Endothelial cell of umbilical vein (primary cell): ENCODE measurements around the gene ATP10B. TPM values are rescaled to one million over a fixed set of nuclear protein-coding genes. Genes with fewer than 3 reads are reported as not detected.

Experiments
- BruUV-seq: library from RNA; stranded (reverse); fragments of 400-500 nt; replicated peaks from 2 replicates; lab custom pipeline; 2021; lab: Mats Ljungman, UMichigan
- CTCF ChIA-PET: fragments of 300-600, 350-600 bp; sonication (Branson Sonifier 250); formaldehyde crosslinking; loops from one replicate; lab custom pipeline; 2021; ENCODE audit warnings: antibody characterized with exemption, inconsistent platforms; lab: Charles Lee
- POLR2A ChIA-PET: fragments of 300-600, 350-600 bp; sonication (Branson Sonifier 250); formaldehyde crosslinking; loops from one replicate; lab custom pipeline; 2021; ENCODE audit warnings: antibody characterized with exemption, inconsistent platforms; lab: Charles Lee
- DNase-seq: peaks from one replicate; pipeline ENCODE4 v3.0.0-alpha.2; 2011; ENCODE audit warnings: low read depth, low spot score
- FAIRE-seq: peaks from 2 replicates; lab custom pipeline; 2011; peaks lifted over from hg19 to GRCh38; lab: Jason Lieb, UNC
- H2AFZ ChIP-seq: 2 replicates; pipeline ENCODE4 v1.6.0; 2012; ENCODE audit warnings: low read depth, low read length, control low read depth, inconsistent platforms
- H3K27ac ChIP-seq: 2 replicates; pipeline ENCODE4 v1.5.1; 2011; ENCODE audit warnings: low read depth, mild to moderate bottlenecking, control low read depth, low read length, moderate library complexity; ENCODE audit not compliant: insufficient read depth
- H3K27me3 ChIP-seq, 2 experiments: 2 replicates each; pipeline versions ENCODE4 v1.6.0 to v1.6.1; 2011; ENCODE audit warnings: low read length in 2 of 2, mixed read lengths in 1 of 2; ENCODE audit not compliant: control insufficient read depth in 2 of 2, insufficient read depth in 2 of 2
- H3K36me3 ChIP-seq, 2 experiments: 2 replicates in 1 of 2; 3 replicates in 1 of 2; pipeline ENCODE4 v1.5.1; 2011; ENCODE audit warnings: low read length in 2 of 2, mild to moderate bottlenecking in 1 of 2, moderate library complexity in 1 of 2; ENCODE audit not compliant: control insufficient read depth in 2 of 2, insufficient read depth in 2 of 2; ENCODE audit errors: extremely low read depth in 1 of 2
- H3K4me1 ChIP-seq: 3 replicates; pipeline ENCODE4 v1.5.1; 2011; ENCODE audit warnings: mild to moderate bottlenecking, low read length; ENCODE audit not compliant: control insufficient read depth, insufficient read depth; ENCODE audit errors: extremely low read depth
- H3K4me2 ChIP-seq: 2 replicates; pipeline ENCODE4 v1.6.1; 2011; ENCODE audit warnings: low read length, control low read depth, mixed read lengths; ENCODE audit not compliant: insufficient read depth
- H3K4me3 ChIP-seq, 3 experiments: fragments of 200-600 bp in 1 of 3; sonication (generic), shearing (Covaris generic) in 1 of 3; replicated peaks in 1 of 3; 2 replicates each; pipeline ENCODE4 v1.5.1; 2011 to 2016; ENCODE audit warnings: control low read depth in 3 of 3, low read length in 3 of 3, mild to moderate bottlenecking in 2 of 3, inconsistent platforms in 1 of 3, low read depth in 1 of 3, moderate library complexity in 1 of 3; ENCODE audit not compliant: insufficient read depth in 1 of 3
- H3K79me2 ChIP-seq: 2 replicates; pipeline ENCODE4 v1.6.0; 2012; ENCODE audit warnings: low read length, inconsistent platforms; ENCODE audit not compliant: control insufficient read depth, insufficient read depth
- H3K9ac ChIP-seq: replicated peaks from 2 replicates; pipeline ENCODE3; 2011; ENCODE audit warnings: low read length, control low read depth; ENCODE audit not compliant: insufficient read depth; ENCODE audit errors: extremely low read depth
- H3K9me1 ChIP-seq: replicated peaks from 3 replicates; pipeline ENCODE4 v1.6.0; 2011; ENCODE audit warnings: mild to moderate bottlenecking, low read length; ENCODE audit not compliant: control insufficient read depth, insufficient read depth; ENCODE audit errors: extremely low read depth
- H3K9me3 ChIP-seq: replicated peaks from 2 replicates; pipeline ENCODE4 v1.5.1; 2012; ENCODE audit warnings: low read length, inconsistent platforms; ENCODE audit not compliant: control insufficient read depth, insufficient read depth
- H4K20me1 ChIP-seq: replicated peaks from 2 replicates; pipeline ENCODE3; 2011; ENCODE audit warnings: mild to moderate bottlenecking, low read length; ENCODE audit not compliant: control insufficient read depth, insufficient read depth; ENCODE audit errors: extremely low read depth
- EZH2 ChIP-seq: IDR thresholded peaks from 2 replicates; pipeline ENCODE4 v1.6.1; 2012; ENCODE audit warnings: borderline replicate concordance, low read depth, mild to moderate bottlenecking, moderate library complexity, low read length, inconsistent platforms; ENCODE audit not compliant: severe bottlenecking
- FOS ChIP-seq: IDR thresholded peaks from 2 replicates; pipeline ENCODE4 v1.6.1; 2011; ENCODE audit warnings: mild to moderate bottlenecking, low read length, moderate library complexity, borderline replicate concordance; ENCODE audit not compliant: insufficient read depth
- GATA2 ChIP-seq: IDR thresholded peaks from 2 replicates; pipeline ENCODE4 v1.7.0; 2011; ENCODE audit warnings: low read depth, mild to moderate bottlenecking, moderate library complexity, mixed read lengths, low read length; ENCODE audit not compliant: insufficient read length, insufficient read depth
- JUN ChIP-seq: IDR thresholded peaks from 2 replicates; pipeline ENCODE4 v1.6.1; 2011; ENCODE audit warnings: borderline replicate concordance, low read depth; ENCODE audit not compliant: insufficient read length, insufficient read depth
- MYC ChIP-seq: IDR thresholded peaks from one replicate; pipeline ENCODE4 v1.6.1; 2011; ENCODE audit warnings: mild to moderate bottlenecking, low read depth, low read length
- POLR2A ChIP-seq: IDR thresholded peaks from 2 replicates; pipeline ENCODE4 v1.6.1; 2012; ENCODE audit warnings: low read depth, mild to moderate bottlenecking, control low read depth, low read length
- POLR2AphosphoS5 ChIP-seq: IDR thresholded peaks from 2 replicates; pipeline ENCODE4 v1.6.1; 2012; ENCODE audit warnings: low read depth, mild to moderate bottlenecking, control low read depth, low read length, moderate library complexity; ENCODE audit not compliant: insufficient read depth
- dilution Hi-C: fragments of 300-500 bp; cut with MboI; formaldehyde crosslinking; loops from one replicate; pipeline ENCODE4 v1.15.0; 2019; ENCODE audit warnings: low sequenced_read_pairs; ENCODE audit not compliant: extremely low pct_ligation_motif_present
- intact Hi-C: fragments of 100-400 bp; cut with micrococcal nuclease; formaldehyde crosslinking; loops from one replicate; pipeline ENCODE4 v1.10.0; 2022
- polyA plus RNA-seq, 4 experiments: library from polyadenylated mRNA; depleted of rRNA in 3 of 4; stranded (reverse) in 3 of 4; unstranded in 1 of 4; fragments of >200 nt; gene quantifications; 2 replicates each; pipeline versions ENCODE4 v1.2.1 to v1.2.3, GENCODE V29; 2011 to 2012; ENCODE audit warnings: missing spikeins in 1 of 4
- total RNA-seq: library from RNA; stranded (reverse); gene quantifications from 2 replicates; pipeline ENCODE4 v1.2.3, GENCODE V29; 2021
- TF ChIP-seq, protein P1 (sequence below): IDR thresholded peaks from 2 replicates; pipeline ENCODE4 v1.6.1; 2011; ENCODE audit not compliant: insufficient read depth, insufficient read length
- TF ChIP-seq, protein P2 (sequence below), 2 donors: IDR thresholded peaks; 1 replicate in 1 of 2; 2 replicates in 1 of 2; pipeline ENCODE4 v1.5.1; 2011; ENCODE audit warnings: low read length in 2 of 2, mild to moderate bottlenecking in 2 of 2, moderate library complexity in 2 of 2, control low read depth in 1 of 2, inconsistent platforms in 1 of 2, low read depth in 1 of 2; ENCODE audit not compliant: insufficient read depth in 1 of 2; ENCODE audit errors: extremely low read depth in 1 of 2

Gene ATP10B
- total and polyA plus RNA-seq, 2 donors (not counting 3 experiments of a cell fraction or from before 2014, with no cell fraction given), result not detected

DNA sequence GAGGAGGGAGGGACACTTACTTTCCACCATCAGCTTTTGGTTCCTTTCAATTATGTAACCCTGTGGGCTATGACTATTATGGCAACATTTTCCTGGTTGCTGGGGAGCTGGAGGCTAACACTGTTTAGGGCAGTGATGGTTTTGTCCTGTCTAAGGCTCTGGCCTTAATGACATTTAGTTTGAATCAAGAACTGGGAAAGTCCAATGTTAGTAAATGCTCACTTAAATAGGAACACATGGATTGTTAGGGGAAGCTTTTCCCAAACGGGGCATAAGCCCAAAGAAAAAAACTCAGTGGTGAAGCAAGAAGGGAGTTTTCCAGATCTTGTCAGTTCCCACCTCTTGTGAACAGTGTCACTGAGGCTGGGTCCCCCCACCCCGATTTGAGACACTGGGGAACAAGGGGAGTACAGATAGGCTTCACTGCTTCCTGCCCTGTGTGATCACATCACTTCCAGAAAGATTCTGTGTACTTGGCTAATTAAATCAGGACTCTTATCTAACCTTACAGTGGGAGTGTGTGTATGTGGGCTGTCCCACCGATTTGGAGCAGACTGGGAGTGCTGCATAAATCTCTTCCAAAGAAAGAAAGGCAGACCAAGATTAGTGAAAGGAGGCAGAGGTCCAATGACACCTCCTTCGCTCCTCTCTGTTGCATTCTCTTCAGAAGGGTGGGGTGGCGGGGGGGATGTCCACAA lies 223.9 kb downstream of the ATP10B start:
- no peaks in the 10 kb centered on the region for H3K79me2 ChIP-seq
- CTCF ChIA-PET, result no interaction called here
- no peaks in the 10 kb centered on the region for H3K9me3 ChIP-seq
- no peak overlapping the region for H2AFZ ChIP-seq
- no peak for FAIRE-seq
- dilution Hi-C loops (no loop called here), intact Hi-C loops (no loop called here)
- H3K4me2 ChIP-seq, result no peak overlapping the region
- H3K9ac ChIP-seq, result no peak overlapping the region
- H3K27ac ChIP-seq, result no peak overlapping the region
- no peaks in the 10 kb centered on the region for H4K20me1 ChIP-seq
- no peaks in the 10 kb centered on the region for H3K9me1 ChIP-seq
- no peaks in the 10 kb centered on the region for H3K27me3 ChIP-seq
- no peak for TF ChIP-seq GATA2
- no peak for TF ChIP-seq MYC
- TF ChIP-seq, protein P1, sequence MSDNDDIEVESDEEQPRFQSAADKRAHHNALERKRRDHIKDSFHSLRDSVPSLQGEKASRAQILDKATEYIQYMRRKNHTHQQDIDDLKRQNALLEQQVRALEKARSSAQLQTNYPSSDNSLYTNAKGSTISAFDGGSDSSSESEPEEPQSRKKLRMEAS, result no peak
- TF ChIP-seq POLR2AphosphoS5, result no peak
- TF ChIP-seq, protein P2, sequence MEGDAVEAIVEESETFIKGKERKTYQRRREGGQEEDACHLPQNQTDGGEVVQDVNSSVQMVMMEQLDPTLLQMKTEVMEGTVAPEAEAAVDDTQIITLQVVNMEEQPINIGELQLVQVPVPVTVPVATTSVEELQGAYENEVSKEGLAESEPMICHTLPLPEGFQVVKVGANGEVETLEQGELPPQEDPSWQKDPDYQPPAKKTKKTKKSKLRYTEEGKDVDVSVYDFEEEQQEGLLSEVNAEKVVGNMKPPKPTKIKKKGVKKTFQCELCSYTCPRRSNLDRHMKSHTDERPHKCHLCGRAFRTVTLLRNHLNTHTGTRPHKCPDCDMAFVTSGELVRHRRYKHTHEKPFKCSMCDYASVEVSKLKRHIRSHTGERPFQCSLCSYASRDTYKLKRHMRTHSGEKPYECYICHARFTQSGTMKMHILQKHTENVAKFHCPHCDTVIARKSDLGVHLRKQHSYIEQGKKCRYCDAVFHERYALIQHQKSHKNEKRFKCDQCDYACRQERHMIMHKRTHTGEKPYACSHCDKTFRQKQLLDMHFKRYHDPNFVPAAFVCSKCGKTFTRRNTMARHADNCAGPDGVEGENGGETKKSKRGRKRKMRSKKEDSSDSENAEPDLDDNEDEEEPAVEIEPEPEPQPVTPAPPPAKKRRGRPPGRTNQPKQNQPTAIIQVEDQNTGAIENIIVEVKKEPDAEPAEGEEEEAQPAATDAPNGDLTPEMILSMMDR (IDR thresholded peaks at IDR 0.05; ENCODE audit: extremely low read depth in 1 of 2, insufficient read depth in 1 of 2, low read depth in 1 of 2, low read length in 2 of 2), result no peak
- no peak for TF ChIP-seq POLR2A
- TF ChIP-seq FOS, result no peak
- no peak for TF ChIP-seq EZH2
- no peak for TF ChIP-seq JUN
- no peaks in the 10 kb centered on the region for H3K36me3 ChIP-seq
- POLR2A ChIA-PET, result no interaction called here
- DNase-seq, result no peak
- H3K4me3 ChIP-seq, result no peak overlapping the region
- no TSS peak for BruUV-seq
- no peaks in the 10 kb centered on the region for H3K4me1 ChIP-seq
